Bronchial epithelial cell (primary cell): ENCODE measurements around the gene LMLN. TPM values are rescaled to one million over a fixed set of nuclear protein-coding genes. Genes with fewer than 3 reads are reported as not detected.

Experiments
- DNase-seq: peaks from one replicate; pipeline ENCODE4 v3.0.0-alpha.2; 2010; ENCODE audit warnings: low read depth
- FAIRE-seq: peaks from 2 replicates; lab custom pipeline; 2011; peaks lifted over from hg19 to GRCh38; lab: Jason Lieb, UNC
- H3K27me3 ChIP-seq: 2 replicates; pipeline ENCODE4 v1.5.1; 2011; ENCODE audit warnings: low read length; ENCODE audit not compliant: control insufficient read depth, insufficient read depth
- H3K36me3 ChIP-seq: 2 replicates; pipeline ENCODE4 v1.5.1; 2011; ENCODE audit warnings: low read length; ENCODE audit not compliant: control insufficient read depth, insufficient read depth
- H3K4me3 ChIP-seq: 2 replicates; pipeline ENCODE4 v1.5.1; 2011; ENCODE audit warnings: mild to moderate bottlenecking, low read depth, low read length, control low read depth
- total RNA-seq: library from RNA; depleted of rRNA; stranded (reverse); fragments of >200 nt; gene quantifications from 2 replicates; pipeline ENCODE4 v1.2.1, GENCODE V29; 2014
- TF ChIP-seq, protein P1 (sequence below): IDR thresholded peaks from 2 replicates; pipeline ENCODE4 v1.5.1; 2011; ENCODE audit warnings: mild to moderate bottlenecking, moderate library complexity, low read length, control low read depth, inconsistent platforms; ENCODE audit not compliant: insufficient read depth, severe bottlenecking

LMLN gene
- total RNA-seq, 1 donor from 2014 or later, result 3.9 TPM

DNA sequence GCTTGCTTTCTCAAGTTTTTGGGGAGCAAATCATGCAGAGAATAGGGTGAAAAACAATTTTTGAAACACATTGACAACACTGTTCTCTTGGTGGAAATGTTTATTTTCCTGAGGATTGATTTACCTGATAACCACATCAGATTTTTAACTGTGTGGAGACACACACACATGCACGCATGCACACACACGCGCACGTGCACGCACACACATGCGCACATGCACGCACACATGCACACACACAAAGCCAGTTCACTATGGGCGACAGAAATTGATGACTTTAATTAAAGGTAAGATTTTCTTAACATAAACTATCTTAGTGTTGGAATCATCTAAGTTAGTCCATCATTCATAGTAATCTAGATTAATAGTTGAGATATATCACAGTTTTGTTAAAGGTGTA is 15.3 kb downstream of the LMLN start:
- Histone ChIP-seq H3K36me3 (no peaks in the 10 kb centered on the region), H3K4me3 (no peak overlapping the region), H3K27me3 (no peaks in the 10 kb centered on the region)
- no peak for FAIRE-seq
- no peak for DNase-seq
- TF ChIP-seq, protein P1, sequence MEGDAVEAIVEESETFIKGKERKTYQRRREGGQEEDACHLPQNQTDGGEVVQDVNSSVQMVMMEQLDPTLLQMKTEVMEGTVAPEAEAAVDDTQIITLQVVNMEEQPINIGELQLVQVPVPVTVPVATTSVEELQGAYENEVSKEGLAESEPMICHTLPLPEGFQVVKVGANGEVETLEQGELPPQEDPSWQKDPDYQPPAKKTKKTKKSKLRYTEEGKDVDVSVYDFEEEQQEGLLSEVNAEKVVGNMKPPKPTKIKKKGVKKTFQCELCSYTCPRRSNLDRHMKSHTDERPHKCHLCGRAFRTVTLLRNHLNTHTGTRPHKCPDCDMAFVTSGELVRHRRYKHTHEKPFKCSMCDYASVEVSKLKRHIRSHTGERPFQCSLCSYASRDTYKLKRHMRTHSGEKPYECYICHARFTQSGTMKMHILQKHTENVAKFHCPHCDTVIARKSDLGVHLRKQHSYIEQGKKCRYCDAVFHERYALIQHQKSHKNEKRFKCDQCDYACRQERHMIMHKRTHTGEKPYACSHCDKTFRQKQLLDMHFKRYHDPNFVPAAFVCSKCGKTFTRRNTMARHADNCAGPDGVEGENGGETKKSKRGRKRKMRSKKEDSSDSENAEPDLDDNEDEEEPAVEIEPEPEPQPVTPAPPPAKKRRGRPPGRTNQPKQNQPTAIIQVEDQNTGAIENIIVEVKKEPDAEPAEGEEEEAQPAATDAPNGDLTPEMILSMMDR, result no peak

DNA sequence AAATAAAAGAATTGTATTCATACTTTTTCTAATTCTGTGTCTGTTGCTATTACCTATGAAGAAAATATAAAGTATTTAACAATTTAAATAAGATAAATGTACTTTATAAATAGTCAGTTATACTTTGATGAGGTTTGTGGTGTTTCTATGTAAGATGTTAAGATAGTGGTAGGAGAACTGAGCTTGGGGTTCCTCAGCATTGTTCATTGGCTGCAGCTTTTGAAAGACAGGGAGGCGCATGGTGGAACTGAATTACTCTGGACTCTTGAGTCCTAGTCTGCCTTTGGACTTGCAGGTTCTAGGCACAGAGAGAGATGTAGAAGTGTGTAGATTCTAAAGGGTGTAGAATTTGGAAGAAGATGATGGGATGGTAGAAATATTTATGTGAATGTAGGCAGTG is 23.1 kb downstream of the LMLN start:
- Histone ChIP-seq H3K4me3 (no peak overlapping the region), H3K36me3 (no peaks in the 10 kb centered on the region), H3K27me3 (no peaks in the 10 kb centered on the region)
- FAIRE-seq (no peak), DNase-seq (no peak)
- TF ChIP-seq, protein P1, result no peak

DNA sequence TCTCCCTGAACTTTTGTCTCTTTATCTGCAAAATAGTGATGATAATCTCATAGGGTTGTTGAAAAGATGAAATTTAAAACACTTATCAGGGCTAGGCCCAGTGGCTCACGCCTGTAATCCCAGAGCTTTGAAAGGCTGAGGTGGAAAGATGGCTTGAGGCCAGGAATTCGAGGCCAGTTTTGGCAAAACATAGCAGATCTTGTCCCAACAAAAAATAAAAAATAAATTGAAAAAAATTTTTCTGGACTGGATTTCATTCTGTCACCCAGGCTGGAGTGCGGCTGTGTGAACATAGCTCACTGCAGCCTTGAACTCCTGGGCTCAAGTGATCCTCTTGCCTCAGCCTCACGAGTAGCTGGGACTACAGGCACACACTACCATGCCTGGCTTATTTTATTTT is 29.6 kb downstream of the LMLN start:
- Histone ChIP-seq H3K4me3 (no peak overlapping the region), H3K27me3 (no peaks in the 10 kb centered on the region), H3K36me3 (no peaks in the 10 kb centered on the region)
- FAIRE-seq (no peak), DNase-seq (no peak)
- TF ChIP-seq, protein P1, result no peak

DNA sequence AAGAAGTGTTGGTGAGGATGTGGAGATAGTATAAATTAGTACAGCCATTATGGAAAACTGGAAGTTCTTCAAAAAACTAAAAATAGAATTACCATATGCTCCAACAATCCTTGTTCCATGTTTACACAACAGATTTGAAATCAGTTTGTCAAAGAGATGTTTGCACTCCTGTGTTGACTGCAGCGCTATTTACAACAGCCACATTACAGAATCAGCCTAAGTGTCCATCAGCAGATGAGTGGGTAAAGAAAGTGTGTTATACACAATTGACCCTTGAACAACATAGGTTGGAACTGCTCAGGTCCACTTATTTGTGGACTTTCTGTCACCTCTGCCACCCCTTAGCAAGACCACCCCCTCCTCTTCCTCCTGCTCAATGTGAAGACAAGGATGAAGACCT is 34.7 kb downstream of the LMLN start:
- DNase-seq (no peak), FAIRE-seq (no peak)
- Histone ChIP-seq H3K36me3 (no peaks in the 10 kb centered on the region), H3K27me3 (no peaks in the 10 kb centered on the region), H3K4me3 (no peak overlapping the region)
- TF ChIP-seq, protein P1, result no peak

DNA sequence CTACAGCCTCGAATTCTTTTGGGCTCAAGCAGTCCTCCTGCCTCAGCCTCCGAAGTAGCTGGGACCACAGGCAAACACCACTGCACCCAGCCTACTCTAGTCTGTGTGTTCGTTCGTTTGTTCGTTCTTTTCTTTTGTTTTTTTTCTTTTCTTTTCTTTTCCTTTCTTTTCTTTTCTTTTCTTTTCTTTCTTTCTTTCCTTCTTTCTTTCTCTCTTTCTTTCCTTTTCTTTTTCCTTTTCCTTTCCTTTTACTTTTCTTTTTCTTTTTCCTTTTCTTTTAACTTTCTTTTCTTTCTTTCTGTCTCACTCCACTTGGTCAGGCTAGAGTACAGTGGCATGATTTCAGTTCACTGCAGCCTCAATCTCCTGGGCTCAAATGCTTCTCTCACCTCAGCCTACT is 36.8 kb downstream of the LMLN start:
- Histone ChIP-seq H3K36me3 (no peaks in the 10 kb centered on the region), H3K27me3 (no peaks in the 10 kb centered on the region), H3K4me3 (no peak overlapping the region)
- TF ChIP-seq, protein P1, result no peak
- FAIRE-seq, result no peak
- DNase-seq, result no peak

DNA sequence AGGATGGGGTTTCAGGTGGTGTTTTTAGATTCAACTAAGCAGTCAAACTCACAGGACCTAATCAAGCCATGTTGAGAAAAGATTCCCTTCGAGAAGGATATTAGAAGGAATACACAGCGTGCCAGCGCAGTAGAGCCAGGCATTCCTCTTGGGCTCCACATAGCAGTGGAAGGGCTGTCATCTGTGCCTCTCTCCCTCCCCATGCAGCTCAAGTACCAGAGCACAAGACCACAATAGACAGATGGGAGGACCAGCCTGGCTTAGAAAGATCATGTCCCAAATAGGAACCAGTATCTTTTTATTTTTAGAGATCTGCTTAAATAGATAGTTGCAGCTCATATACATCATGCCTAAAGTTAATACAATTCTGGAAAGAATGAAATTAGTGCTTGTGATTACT is 37.9 kb downstream of the LMLN start:
- TF ChIP-seq, protein P1, result no peak
- DNase-seq (no peak), FAIRE-seq (no peak)
- no peaks in the 10 kb centered on the region for H3K36me3 ChIP-seq
- no peaks in the 10 kb centered on the region for H3K27me3 ChIP-seq
- H3K4me3 ChIP-seq, result no peak overlapping the region
